DND-41 (cell line): Measurements from ENCODE around the gene APOA5.

ENCODE experiments used
- ATAC-seq: fragments of 200-7000 bp; cut with Tn5 transposase; 3 replicates; pipeline ENCODE4 v1.9.1; 2021; ENCODE audit warnings: low read depth; ENCODE audit not compliant: insufficient read depth
- DNase-seq: peaks from one replicate; pipeline ENCODE4 v3.0.0-alpha.2; 2020
- H2AFZ ChIP-seq: 2 replicates; pipeline ENCODE4 v1.6.0; 2012; ENCODE audit warnings: low read depth, low read length
- H3K27ac ChIP-seq: 2 replicates; pipeline ENCODE4 v1.5.1; 2012; ENCODE audit warnings: low read length, inconsistent platforms
- H3K27me3 ChIP-seq: fragments of 200-600 bp; sonication (generic); 2 replicates; pipeline ENCODE4 v1.6.0; 2012; ENCODE audit warnings: low read length, mild to moderate bottlenecking, inconsistent platforms; ENCODE audit not compliant: insufficient read depth, poor library complexity
- H3K36me3 ChIP-seq: 2 replicates; pipeline ENCODE4 v1.5.1; 2012; ENCODE audit warnings: low read length, inconsistent platforms; ENCODE audit not compliant: insufficient read depth
- H3K4me1 ChIP-seq: 2 replicates; pipeline ENCODE4 v1.5.1; 2012; ENCODE audit warnings: mild to moderate bottlenecking, low read length; ENCODE audit not compliant: insufficient read depth
- H3K4me2 ChIP-seq: 2 replicates; pipeline ENCODE4 v1.6.0; 2012; ENCODE audit warnings: mild to moderate bottlenecking, moderate library complexity, low read length, inconsistent platforms; ENCODE audit not compliant: insufficient read depth
- H3K4me3 ChIP-seq, 2 experiments: fragments of 200-600 bp in 1 of 2; shearing (Covaris generic) in 1 of 2; 2 replicates each; pipeline ENCODE4 v1.5.1; 2012 to 2016; ENCODE audit warnings: inconsistent platforms in 2 of 2, low read length in 2 of 2, mild to moderate bottlenecking in 2 of 2, low read depth in 1 of 2, moderate library complexity in 1 of 2
- H3K79me2 ChIP-seq: 2 replicates; pipeline ENCODE4 v1.6.0; 2012; ENCODE audit warnings: low read length, inconsistent platforms; ENCODE audit not compliant: insufficient read depth
- H3K9ac ChIP-seq: 2 replicates; pipeline ENCODE4 v1.6.0; 2012; ENCODE audit warnings: low read depth, mild to moderate bottlenecking, inconsistent platforms, low read length, moderate library complexity
- H3K9me3 ChIP-seq: 2 replicates; pipeline ENCODE4 v1.5.1; 2012; ENCODE audit warnings: low read length, moderate library complexity, mild to moderate bottlenecking, inconsistent platforms; ENCODE audit not compliant: insufficient read depth, severe bottlenecking
- H4K20me1 ChIP-seq: 2 replicates; pipeline ENCODE4 v1.6.0; 2012; ENCODE audit warnings: low read length; ENCODE audit not compliant: insufficient read depth
- EZH2 ChIP-seq: IDR thresholded peaks from 3 replicates; pipeline ENCODE4 v1.6.1; 2012; ENCODE audit warnings: borderline replicate concordance, low read depth, mild to moderate bottlenecking, moderate library complexity, low read length, inconsistent platforms; ENCODE audit not compliant: severe bottlenecking
- TF ChIP-seq, protein P1 (sequence below): IDR thresholded peaks from 2 replicates; pipeline ENCODE4 v1.5.1; 2012; ENCODE audit warnings: borderline replicate concordance, low read length, moderate library complexity, mild to moderate bottlenecking; ENCODE audit not compliant: poor library complexity, severe bottlenecking; ENCODE audit errors: extremely low read depth

APOA5 gene

DNA sequence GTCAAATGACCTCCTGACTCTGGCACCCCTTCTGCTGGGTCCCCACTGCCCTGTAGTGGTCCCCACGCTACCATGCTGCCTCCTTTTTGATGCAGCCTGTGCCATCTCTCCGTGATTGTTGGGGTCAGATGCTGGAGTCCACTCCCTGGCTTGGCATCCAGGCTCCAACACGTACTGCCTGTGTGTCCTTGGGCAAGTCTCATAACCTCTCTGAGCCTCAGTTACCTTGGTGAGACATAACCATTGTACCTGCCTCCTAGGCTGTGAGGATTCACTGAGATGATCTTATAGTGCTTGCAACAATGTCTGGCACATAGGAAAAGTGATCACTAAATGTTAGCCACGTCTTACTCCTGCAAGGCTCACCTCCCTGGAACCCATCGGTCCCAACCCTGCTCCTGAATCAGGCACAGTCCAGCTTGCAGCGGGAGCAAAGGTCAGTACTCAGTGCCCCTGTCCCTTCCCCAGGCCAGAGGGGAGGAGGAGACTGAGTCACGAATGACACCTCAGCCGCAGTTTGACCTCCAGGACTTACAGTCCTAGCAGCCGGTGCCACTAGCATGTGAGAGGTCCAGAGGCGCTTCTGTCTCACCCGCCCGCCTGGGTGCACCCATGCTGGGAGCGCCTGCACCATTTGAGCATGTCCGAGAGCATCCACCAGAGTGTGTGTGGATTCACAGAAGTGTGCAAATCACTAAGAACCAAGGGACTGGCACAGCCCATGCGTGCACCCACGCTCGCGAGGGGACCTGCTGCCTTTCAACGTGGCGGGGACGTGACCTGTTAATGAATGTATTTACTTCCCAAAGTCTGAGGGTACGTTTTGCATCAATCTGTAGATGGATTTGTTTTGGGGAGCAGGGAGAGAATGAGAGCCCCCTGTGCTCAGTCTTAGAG, 34.4 kb upstream of the APOA5 start:
- no peaks in the 10 kb centered on the region for H3K27me3 ChIP-seq
- no peaks in the 10 kb centered on the region for H3K36me3 ChIP-seq
- DNase-seq, result no peak
- H3K27ac ChIP-seq, result no peak overlapping the region
- no peak for TF ChIP-seq EZH2
- TF ChIP-seq, protein P1, sequence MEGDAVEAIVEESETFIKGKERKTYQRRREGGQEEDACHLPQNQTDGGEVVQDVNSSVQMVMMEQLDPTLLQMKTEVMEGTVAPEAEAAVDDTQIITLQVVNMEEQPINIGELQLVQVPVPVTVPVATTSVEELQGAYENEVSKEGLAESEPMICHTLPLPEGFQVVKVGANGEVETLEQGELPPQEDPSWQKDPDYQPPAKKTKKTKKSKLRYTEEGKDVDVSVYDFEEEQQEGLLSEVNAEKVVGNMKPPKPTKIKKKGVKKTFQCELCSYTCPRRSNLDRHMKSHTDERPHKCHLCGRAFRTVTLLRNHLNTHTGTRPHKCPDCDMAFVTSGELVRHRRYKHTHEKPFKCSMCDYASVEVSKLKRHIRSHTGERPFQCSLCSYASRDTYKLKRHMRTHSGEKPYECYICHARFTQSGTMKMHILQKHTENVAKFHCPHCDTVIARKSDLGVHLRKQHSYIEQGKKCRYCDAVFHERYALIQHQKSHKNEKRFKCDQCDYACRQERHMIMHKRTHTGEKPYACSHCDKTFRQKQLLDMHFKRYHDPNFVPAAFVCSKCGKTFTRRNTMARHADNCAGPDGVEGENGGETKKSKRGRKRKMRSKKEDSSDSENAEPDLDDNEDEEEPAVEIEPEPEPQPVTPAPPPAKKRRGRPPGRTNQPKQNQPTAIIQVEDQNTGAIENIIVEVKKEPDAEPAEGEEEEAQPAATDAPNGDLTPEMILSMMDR, result no peak
- H3K4me1 ChIP-seq, result no peaks in the 10 kb centered on the region
- H2AFZ ChIP-seq, result no peak overlapping the region
- no peak overlapping the region for H3K4me2 ChIP-seq
- H4K20me1 ChIP-seq, result no peaks in the 10 kb centered on the region
- ATAC-seq, result no peak
- H3K79me2 ChIP-seq, result no peaks in the 10 kb centered on the region
- no peak overlapping the region for H3K9ac ChIP-seq
- H3K9me3 ChIP-seq, result no peaks in the 10 kb centered on the region
- no peak overlapping the region for H3K4me3 ChIP-seq

DNA sequence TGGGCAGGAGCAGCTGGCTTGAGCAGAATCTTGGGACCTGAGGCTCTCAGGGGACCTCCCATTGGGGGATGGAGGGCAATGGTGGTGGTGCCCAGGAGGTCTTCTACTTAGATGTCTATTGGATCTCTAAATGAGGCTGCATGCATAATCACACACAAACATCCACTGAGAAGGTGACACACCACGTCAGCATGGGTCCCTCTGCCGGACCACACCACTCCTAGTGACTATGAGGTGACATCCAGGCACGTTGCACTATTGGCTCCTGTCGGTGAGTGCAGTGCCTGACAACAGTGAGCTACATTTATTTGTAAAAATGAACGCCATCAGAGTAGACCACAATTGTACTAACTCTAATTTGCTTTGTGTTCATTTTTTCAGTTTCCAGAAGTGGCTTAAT, 33.8 kb upstream of the APOA5 start:
- Histone ChIP-seq H3K4me1 (no peaks in the 10 kb centered on the region), H3K9ac (no peak overlapping the region), H4K20me1 (no peaks in the 10 kb centered on the region), H3K79me2 (no peaks in the 10 kb centered on the region), H3K27ac (no peak overlapping the region), H3K4me3 (no peak overlapping the region), H3K4me2 (no peak overlapping the region), H3K9me3 (no peaks in the 10 kb centered on the region), H2AFZ (no peak overlapping the region), H3K27me3 (no peaks in the 10 kb centered on the region), H3K36me3 (no peaks in the 10 kb centered on the region)
- DNase-seq (no peak), ATAC-seq (no peak)
- TF ChIP-seq, protein P1, result no peak
- TF ChIP-seq EZH2, result no peak

DNA sequence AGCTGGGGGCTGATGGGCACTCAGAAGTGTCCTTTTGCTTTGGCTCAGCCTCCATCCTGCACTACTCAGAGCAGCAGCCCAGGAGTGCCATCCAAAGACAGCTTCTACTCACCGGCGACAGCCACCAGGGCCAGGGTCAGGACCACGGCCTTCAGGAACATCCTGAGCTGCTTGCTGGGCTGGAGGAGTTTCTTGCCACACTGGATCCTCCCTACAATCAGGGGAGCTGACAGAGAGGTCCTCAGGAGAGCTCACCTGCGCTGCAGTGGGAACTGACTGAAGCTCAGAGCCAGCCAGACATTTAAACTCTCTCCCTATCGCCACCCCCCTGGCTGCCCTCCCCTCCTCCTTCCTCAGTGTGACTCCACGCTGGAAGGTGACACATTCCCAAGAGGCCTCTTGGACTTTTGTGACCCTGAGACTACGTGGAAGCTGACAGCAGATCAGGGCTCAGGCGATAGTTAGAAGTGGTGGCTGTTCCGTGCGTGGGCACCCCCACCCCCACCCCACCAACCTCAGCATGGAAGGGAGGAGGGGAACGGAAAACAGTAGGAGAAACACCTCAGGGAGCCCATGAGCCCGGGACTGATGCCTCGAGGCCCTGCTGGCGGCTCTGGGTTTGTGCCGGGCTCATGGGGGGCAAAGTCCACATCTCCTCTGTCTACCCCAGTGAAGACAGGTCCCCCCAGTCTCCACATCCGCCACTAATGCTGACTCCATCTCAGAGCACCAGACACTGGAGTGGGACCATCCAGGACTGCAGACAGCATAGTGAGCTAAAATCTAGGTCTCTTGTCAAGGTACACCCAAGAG, 31.6 kb upstream of the APOA5 start, which contains the start of gene APOA4:
Gene APOA4, minus strand, starts transcription at position 274 of the 813 bp plus-strand sequence. Its CDS starts 113 bp downstream, at position 161.
- Histone ChIP-seq H3K27ac (no peak within 1 kb of the TSS), H3K4me3 (no peak within 1 kb of the TSS), H2AFZ (no peak within 1 kb of the TSS), H3K4me2 (no peak within 1 kb of the TSS), H4K20me1 (no peaks in the 10 kb centered on the region), H3K4me1 (no peaks in the 10 kb centered on the region), H3K36me3 (no peaks in the 10 kb centered on the region), H3K9ac (no peak within 1 kb of the TSS), H3K27me3 (no peaks in the 10 kb centered on the region), H3K9me3 (no peaks in the 10 kb centered on the region), H3K79me2 (no peaks in the 10 kb centered on the region)
- ATAC-seq (no peak), DNase-seq (no peak)
- TF ChIP-seq, protein P1, result no peak
- TF ChIP-seq EZH2, result no peak
